SK-N-SH treated with all-trans-retinoic acid at 6 μM for 48 hours (cell line): Measurements from ENCODE around the gene TMUB2.

Experiments
- ARNTL ChIP-seq: fragments of 450-650 bp; formaldehyde crosslinking; IDR thresholded peaks from 2 replicates; pipeline ENCODE4 v1.5.0; 2020; ENCODE audit warnings: low read depth, mild to moderate bottlenecking, moderate library complexity, borderline replicate concordance
- CSDC2 ChIP-seq: fragments of 250-450 bp; sonication (Bioruptor Pico); IDR thresholded peaks from 2 replicates; pipeline ENCODE4 v1.5.0; 2020; ENCODE audit warnings: mild to moderate bottlenecking, moderate library complexity
- ISL1 ChIP-seq: fragments of 250-450 bp; sonication (Bioruptor Pico); IDR thresholded peaks from 2 replicates; pipeline ENCODE4 v2.1.2; 2022; ENCODE audit warnings: mild to moderate bottlenecking, moderate library complexity
- ZC3H10 ChIP-seq: fragments of 250-450 bp; sonication (Bioruptor Pico); IDR thresholded peaks from 2 replicates; pipeline ENCODE4 v1.5.1; 2021; ENCODE audit warnings: mild to moderate bottlenecking, moderate library complexity
- ZFP3 ChIP-seq: fragments of 250-450 bp; sonication (Bioruptor Pico); IDR thresholded peaks from 2 replicates; pipeline ENCODE4 v1.5.0; 2020; ENCODE audit warnings: mild to moderate bottlenecking, moderate library complexity
- ZFP30 ChIP-seq: fragments of 450-650 bp; formaldehyde crosslinking; IDR thresholded peaks from 2 replicates; pipeline ENCODE4 v1.5.0; 2022; ENCODE audit warnings: mild to moderate bottlenecking, moderate library complexity
- ZNF565 ChIP-seq: fragments of 450-650 bp; formaldehyde crosslinking; conservative IDR thresholded peaks from 2 replicates; pipeline ENCODE4 v1.5.0; 2020; ENCODE audit warnings: low read depth, mild to moderate bottlenecking, moderate library complexity
- ZNF70 ChIP-seq: fragments of 450-650 bp; formaldehyde crosslinking; IDR thresholded peaks from 2 replicates; pipeline ENCODE4 v1.5.0; 2020; ENCODE audit warnings: mild to moderate bottlenecking, moderate library complexity
- ZNF8 ChIP-seq: fragments of 450-650 bp; formaldehyde crosslinking; IDR thresholded peaks from 2 replicates; pipeline ENCODE4 v1.5.0; 2020; ENCODE audit warnings: mild to moderate bottlenecking, moderate library complexity
- TF ChIP-seq, protein P1 (sequence below): fragments of 250-450 bp; sonication (Bioruptor Pico); IDR thresholded peaks from 2 replicates; pipeline ENCODE4 v1.8.0; 2020; ENCODE audit warnings: mild to moderate bottlenecking, moderate library complexity, borderline replicate concordance
- TF ChIP-seq, protein P2 (sequence below): fragments of 250-450 bp; sonication (Bioruptor Pico); IDR thresholded peaks from 2 replicates; pipeline ENCODE4 v1.5.1; 2020; ENCODE audit warnings: low read depth, mild to moderate bottlenecking, moderate library complexity

DNA sequence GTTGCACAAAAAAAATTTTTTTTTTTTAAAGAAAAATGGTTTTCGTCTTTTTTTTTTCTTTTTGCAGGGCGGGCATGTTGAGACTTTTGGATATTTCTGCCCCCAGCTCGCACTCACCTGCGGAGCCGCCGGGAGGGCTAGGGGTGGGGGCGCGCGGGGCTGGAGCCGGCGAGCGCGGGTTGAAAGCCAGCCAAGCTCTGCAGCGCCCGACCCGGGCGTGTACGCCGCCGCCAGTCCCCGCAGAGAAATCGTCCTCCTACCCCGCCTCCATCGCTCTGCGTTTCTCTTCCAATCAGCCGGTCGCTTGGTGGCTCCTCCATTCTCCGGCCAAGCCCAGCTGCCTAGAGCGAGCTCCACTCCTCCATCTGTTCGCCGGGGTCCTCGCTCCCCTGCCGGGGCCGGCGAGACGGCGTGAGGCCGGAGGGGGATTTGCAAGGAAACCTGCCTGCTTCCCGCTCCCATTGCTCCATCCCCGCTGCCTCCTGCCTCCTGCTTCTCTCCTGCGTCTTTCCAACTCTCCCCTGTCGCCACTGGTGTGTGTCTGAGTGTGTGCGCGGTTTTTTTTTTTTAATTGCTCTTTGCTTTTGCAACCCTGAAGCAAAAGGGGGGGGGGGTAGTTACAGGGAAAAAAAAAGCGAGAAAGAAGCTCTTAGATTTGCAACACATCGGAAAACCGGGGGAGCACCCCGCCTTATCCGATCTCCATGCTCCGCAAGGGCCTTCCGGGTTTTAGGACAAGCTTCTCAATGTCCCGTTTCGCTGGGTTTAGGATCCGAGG lies 34.5 kb downstream of the TMUB2 start:
- TF ChIP-seq ZFP30 (CRISPR knock-in tag), result no peak
- TF ChIP-seq CSDC2 (CRISPR knock-in tag), result no peak
- TF ChIP-seq, protein P1, sequence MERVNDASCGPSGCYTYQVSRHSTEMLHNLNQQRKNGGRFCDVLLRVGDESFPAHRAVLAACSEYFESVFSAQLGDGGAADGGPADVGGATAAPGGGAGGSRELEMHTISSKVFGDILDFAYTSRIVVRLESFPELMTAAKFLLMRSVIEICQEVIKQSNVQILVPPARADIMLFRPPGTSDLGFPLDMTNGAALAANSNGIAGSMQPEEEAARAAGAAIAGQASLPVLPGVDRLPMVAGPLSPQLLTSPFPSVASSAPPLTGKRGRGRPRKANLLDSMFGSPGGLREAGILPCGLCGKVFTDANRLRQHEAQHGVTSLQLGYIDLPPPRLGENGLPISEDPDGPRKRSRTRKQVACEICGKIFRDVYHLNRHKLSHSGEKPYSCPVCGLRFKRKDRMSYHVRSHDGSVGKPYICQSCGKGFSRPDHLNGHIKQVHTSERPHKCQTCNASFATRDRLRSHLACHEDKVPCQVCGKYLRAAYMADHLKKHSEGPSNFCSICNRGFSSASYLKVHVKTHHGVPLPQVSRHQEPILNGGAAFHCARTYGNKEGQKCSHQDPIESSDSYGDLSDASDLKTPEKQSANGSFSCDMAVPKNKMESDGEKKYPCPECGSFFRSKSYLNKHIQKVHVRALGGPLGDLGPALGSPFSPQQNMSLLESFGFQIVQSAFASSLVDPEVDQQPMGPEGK, result no peak
- no peak for TF ChIP-seq ZC3H10 (CRISPR knock-in tag)
- TF ChIP-seq ZNF70 (CRISPR knock-in tag), result no peak
- no peak for TF ChIP-seq ARNTL
- no peak for TF ChIP-seq ZFP3 (CRISPR knock-in tag)
- no peak for TF ChIP-seq ISL1 (CRISPR knock-in tag)
- no peak for TF ChIP-seq ZNF565 (CRISPR knock-in tag)
- no peak for TF ChIP-seq ZNF8 (CRISPR knock-in tag)
- TF ChIP-seq, protein P2, sequence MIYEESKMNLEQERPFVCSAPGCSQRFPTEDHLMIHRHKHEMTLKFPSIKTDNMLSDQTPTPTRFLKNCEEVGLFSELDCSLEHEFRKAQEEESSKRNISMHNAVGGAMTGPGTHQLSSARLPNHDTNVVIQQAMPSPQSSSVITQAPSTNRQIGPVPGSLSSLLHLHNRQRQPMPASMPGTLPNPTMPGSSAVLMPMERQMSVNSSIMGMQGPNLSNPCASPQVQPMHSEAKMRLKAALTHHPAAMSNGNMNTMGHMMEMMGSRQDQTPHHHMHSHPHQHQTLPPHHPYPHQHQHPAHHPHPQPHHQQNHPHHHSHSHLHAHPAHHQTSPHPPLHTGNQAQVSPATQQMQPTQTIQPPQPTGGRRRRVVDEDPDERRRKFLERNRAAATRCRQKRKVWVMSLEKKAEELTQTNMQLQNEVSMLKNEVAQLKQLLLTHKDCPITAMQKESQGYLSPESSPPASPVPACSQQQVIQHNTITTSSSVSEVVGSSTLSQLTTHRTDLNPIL (CRISPR knock-in tag), result no peak
